IPS-20b (cell line): ENCODE measurements around the gene CPN1.
"Not testable (repeated sequence)": the region's sequence is repeated elsewhere in the genome, so short reads cannot be mapped to it uniquely, and the experiment has no call there.

ENCODE experiments used
- H3K27ac ChIP-seq: one replicate; pipeline ENCODE4 v1.5.1; 2013; ENCODE audit warnings: low read length
- H3K27me3 ChIP-seq: 2 replicates; pipeline ENCODE4 v1.6.1; 2013; ENCODE audit warnings: mild to moderate bottlenecking, low read length, inconsistent platforms; ENCODE audit not compliant: insufficient read depth
- H3K36me3 ChIP-seq: 2 replicates; pipeline ENCODE4 v1.6.1; 2013; ENCODE audit warnings: low read depth, mild to moderate bottlenecking, inconsistent platforms, low read length, moderate library complexity; ENCODE audit not compliant: insufficient read depth
- H3K4me1 ChIP-seq: 2 replicates; pipeline ENCODE4 v1.6.1; 2013; ENCODE audit warnings: mild to moderate bottlenecking, control low read depth, inconsistent platforms, low read length, moderate library complexity; ENCODE audit not compliant: insufficient read depth
- H3K4me3 ChIP-seq: 2 replicates; pipeline ENCODE4 v1.5.1; 2013; ENCODE audit warnings: mild to moderate bottlenecking, low read length, inconsistent platforms
- H3K9ac ChIP-seq: 2 replicates; pipeline ENCODE4 v1.6.1; 2013; ENCODE audit warnings: low read depth, mild to moderate bottlenecking, inconsistent platforms, low read length, moderate library complexity
- H3K9me3 ChIP-seq: 2 replicates; pipeline ENCODE4 v1.6.1; 2013; ENCODE audit warnings: mild to moderate bottlenecking, low read depth, low read length, inconsistent platforms; ENCODE audit not compliant: insufficient read depth

CPN1 gene

GRCh38 chr10:100020142-100020885, 61.4 kb downstream of the CPN1 start:
- Histone ChIP-seq H3K27ac (no peak overlapping the region), H3K4me1 (peaks cover 5% of the 10 kb centered on the region; the same call in 1 of the 2 replicates), H3K4me3 (no peak overlapping the region), H3K36me3 (no peaks in the 10 kb centered on the region), H3K9ac (no peak overlapping the region), H3K9me3 (no peaks in the 10 kb centered on the region), H3K27me3 (no peaks in the 10 kb centered on the region)

DNA sequence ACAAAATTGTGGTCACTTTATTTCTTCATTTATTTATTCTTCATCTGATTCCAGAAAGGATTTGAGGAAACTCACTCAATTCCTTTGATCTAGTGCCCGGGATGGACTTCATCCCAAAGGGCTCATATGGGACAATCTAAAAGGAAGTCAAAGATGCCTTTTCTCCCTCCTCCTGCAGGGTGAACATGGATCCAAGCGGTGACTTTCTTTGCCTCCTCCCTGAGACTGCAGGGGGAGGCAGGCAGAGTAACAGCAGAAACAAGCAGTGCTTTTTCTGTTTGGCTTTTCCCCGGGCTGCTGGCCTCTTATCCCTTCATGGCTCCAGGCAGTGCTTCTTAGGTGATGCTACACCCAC, 61.9 kb downstream of the CPN1 start:
- Histone ChIP-seq H3K9me3 (no peaks in the 10 kb centered on the region), H3K9ac (no peak overlapping the region), H3K36me3 (no peaks in the 10 kb centered on the region), H3K4me3 (no peak overlapping the region), H3K4me1 (peaks cover 5% of the 10 kb centered on the region; the same call in 1 of the 2 replicates), H3K27ac (no peak overlapping the region), H3K27me3 (no peaks in the 10 kb centered on the region)

DNA sequence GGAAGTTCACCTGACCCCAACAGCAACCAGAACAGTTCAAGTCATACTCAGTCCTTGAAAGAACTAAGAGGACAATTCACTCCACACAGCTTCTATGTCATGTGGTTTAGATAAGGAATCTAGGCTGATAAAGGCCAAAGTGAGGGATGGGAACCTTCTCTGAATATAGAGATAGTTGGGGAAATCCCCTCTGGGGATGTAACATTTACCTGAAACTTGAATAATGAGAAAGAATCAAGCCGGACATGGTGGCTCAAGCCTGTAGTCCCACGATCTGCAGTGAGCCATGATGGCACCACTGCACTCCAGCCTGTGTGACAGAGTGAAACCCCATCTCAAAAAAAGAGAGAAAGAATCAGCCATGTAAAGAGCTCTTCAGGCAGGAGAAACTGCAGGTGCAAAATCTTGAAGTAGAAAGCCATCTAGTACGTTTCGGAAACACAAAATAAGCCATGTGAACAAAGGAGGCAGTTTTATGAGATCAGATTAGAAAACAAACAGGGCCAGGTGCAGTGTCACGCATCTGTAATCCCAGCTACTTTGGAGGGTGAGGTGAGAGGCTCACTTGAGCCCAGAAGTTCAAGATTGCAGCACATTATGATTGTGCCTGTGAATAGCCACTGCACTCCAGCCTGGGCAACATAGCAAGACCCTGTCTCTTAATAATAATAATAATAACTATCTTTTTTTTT, 67.5 kb downstream of the CPN1 start:
- Histone ChIP-seq H3K27me3 (peaks cover 12% of the 10 kb centered on the region), H3K4me1 (no peaks in the 10 kb centered on the region; the same call in 1 of the 2 replicates), H3K4me3 (no peak overlapping the region), H3K9me3 (no peaks in the 10 kb centered on the region), H3K36me3 (no peaks in the 10 kb centered on the region), H3K27ac (no peak overlapping the region), H3K9ac (no peak overlapping the region)

- no peak overlapping the region for H3K27ac ChIP-seq
- H3K27me3 ChIP-seq = peaks cover 18% of the 10 kb centered on the region
- no peaks in the 10 kb centered on the region for H3K36me3 ChIP-seq
- H3K9me3 ChIP-seq = no peaks in the 10 kb centered on the region
- peaks cover 3% of the 10 kb centered on the region; the same call in 1 of the 2 replicates for H3K4me1 ChIP-seq
- H3K9ac ChIP-seq = no peak overlapping the region
- H3K4me3 ChIP-seq = no peak overlapping the region
Observed at GRCh38 chr10:100013621-100014020, 68.0 kb downstream of the CPN1 start.

- H3K9me3 ChIP-seq, H3K4me1 ChIP-seq, H3K36me3 ChIP-seq, H3K9ac ChIP-seq, H3K27ac ChIP-seq, H3K4me3 ChIP-seq: not testable (repeated sequence)
- H3K27me3 ChIP-seq = peaks cover 29% of the 10 kb centered on the region
Observed at GRCh38 chr10:100011906-100012305, 69.8 kb downstream of the CPN1 start.

- H3K4me3 ChIP-seq = peak within 1 kb of the TSS; percentile 89
- H3K27me3 ChIP-seq = peaks cover 29% of the 10 kb centered on the region
- H3K9ac ChIP-seq = peak within 1 kb of the TSS; percentile 62; the same call in 1 of the 2 replicates
- H3K36me3 ChIP-seq = no peaks in the 10 kb centered on the region
- H3K9me3 ChIP-seq = no peaks in the 10 kb centered on the region
- H3K4me1 ChIP-seq = peaks cover 3% of the 10 kb centered on the region; the same call in 1 of the 2 replicates
- no peak within 1 kb of the TSS for H3K27ac ChIP-seq
Observed at GRCh38 chr10:100009793-100010676, 71.6 kb downstream of the CPN1 start, which contains the start of gene DNMBP. DNMBP (minus strand) TSS chr10:100009947; CDS start chr10:99972124, 37,823 bp downstream.

GRCh38 chr10:100009283-100009792, 72.3 kb downstream of the CPN1 start:
- H3K4me3 ChIP-seq = peak overlapping the region; percentile 89
- peaks cover 29% of the 10 kb centered on the region for H3K27me3 ChIP-seq
- H3K36me3 ChIP-seq = no peaks in the 10 kb centered on the region
- H3K9me3 ChIP-seq = no peaks in the 10 kb centered on the region
- H3K9ac ChIP-seq = peak overlapping the region; percentile 62; the same call in 1 of the 2 replicates
- peaks cover 3% of the 10 kb centered on the region; the same call in 1 of the 2 replicates for H3K4me1 ChIP-seq
- no peak overlapping the region for H3K27ac ChIP-seq

DNA sequence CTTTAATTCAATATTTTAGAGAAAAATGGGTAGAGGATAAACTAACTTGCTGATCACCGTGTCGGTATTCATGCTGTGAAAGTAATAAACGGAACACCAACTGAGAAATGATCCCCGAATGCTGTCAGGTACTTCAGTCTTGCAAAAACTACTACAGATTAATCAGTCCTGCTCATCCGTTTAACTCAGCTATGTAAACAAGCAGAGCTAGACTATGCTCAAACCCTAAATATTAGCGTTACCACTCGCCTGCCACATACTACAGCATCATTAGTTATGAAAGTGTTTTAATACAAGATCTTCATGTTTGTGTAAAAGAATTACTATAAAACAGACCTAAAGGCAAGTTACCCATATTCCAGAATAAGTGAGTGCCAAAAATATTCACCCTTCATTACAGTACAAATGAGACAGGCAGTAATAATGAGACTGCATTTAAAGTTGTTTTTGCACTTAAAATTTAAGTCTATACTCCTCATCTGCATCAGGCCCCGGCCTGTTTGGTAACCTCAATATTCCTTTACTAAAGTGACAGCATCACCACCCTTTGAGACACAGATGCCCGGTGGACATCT, 72.9 kb downstream of the CPN1 start:
- H3K4me3 ChIP-seq = peak overlapping the region; percentile 89
- peaks cover 29% of the 10 kb centered on the region for H3K27me3 ChIP-seq
- peaks cover 3% of the 10 kb centered on the region; the same call in 1 of the 2 replicates for H3K4me1 ChIP-seq
- no peaks in the 10 kb centered on the region for H3K36me3 ChIP-seq
- H3K9me3 ChIP-seq = no peaks in the 10 kb centered on the region
- H3K9ac ChIP-seq = peak overlapping the region; percentile 62
- no peak overlapping the region for H3K27ac ChIP-seq

DNA sequence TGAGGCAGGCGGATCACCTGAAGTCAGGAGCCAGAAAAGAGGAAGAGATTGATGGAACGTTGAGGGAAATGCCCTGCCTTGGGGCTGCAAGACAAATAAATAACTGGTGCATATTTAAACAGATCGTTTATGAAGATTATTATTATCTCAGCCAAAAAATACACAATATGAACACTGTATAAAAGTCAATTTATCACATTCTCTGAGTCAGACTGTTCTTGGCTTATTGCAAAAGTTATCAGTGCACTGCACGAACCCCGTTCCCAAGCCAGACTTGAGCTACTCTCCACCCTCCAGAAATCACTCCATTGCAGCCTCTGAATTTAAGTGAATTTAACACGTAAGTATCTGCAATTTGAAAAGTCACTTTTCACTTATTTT, 73.5 kb downstream of the CPN1 start:
- H3K27ac ChIP-seq = no peak overlapping the region

GRCh38 chr10:100007231-100008141, 74.2 kb downstream of the CPN1 start:
- Histone ChIP-seq H3K4me3 (no peak overlapping the region), H3K9me3 (no peaks in the 10 kb centered on the region), H3K36me3 (no peaks in the 10 kb centered on the region), H3K4me1 (peaks cover 3% of the 10 kb centered on the region; the same call in 1 of the 2 replicates), H3K27ac (no peak overlapping the region), H3K9ac (no peak overlapping the region), H3K27me3 (peaks cover 29% of the 10 kb centered on the region)

More for the DNA sequence above, 73.5 kb downstream of the CPN1 start:
- H3K36me3 ChIP-seq = no peaks in the 10 kb centered on the region
- no peak overlapping the region; the same call in 1 of the 2 replicates for H3K9ac ChIP-seq
- H3K27me3 ChIP-seq = peaks cover 29% of the 10 kb centered on the region
- peaks cover 3% of the 10 kb centered on the region; the same call in 1 of the 2 replicates for H3K4me1 ChIP-seq
- H3K9me3 ChIP-seq = no peaks in the 10 kb centered on the region
- H3K4me3 ChIP-seq = peak overlapping the region; percentile 89; the same call in 1 of the 2 replicates
